Neuronal stem cell (in vitro differentiated cells): ENCODE measurements around the gene MANEAL.
A peak's percentile ranks its signal among the peaks of the same experiment; 100 is the strongest.

Source experiments
- DNase-seq: peaks from one replicate; pipeline ENCODE4 v3.0.0-alpha.2; 2013; ENCODE audit warnings: low spot score
- H2AFZ ChIP-seq: one replicate; pipeline ENCODE4 v1.6.1; 2013; ENCODE audit warnings: mild to moderate bottlenecking, low read length, inconsistent platforms
- H2AK5ac ChIP-seq: 2 replicates; pipeline ENCODE4 v1.6.1; 2013; ENCODE audit warnings: low read depth, mild to moderate bottlenecking, inconsistent platforms, low read length, moderate library complexity, mixed read lengths
- H2BK120ac ChIP-seq: 2 replicates; pipeline ENCODE4 v1.6.1; 2013; ENCODE audit warnings: low read depth, mild to moderate bottlenecking, inconsistent platforms, low read length, moderate library complexity, mixed read lengths
- H2BK12ac ChIP-seq: one replicate; pipeline ENCODE4 v1.6.1; 2013; ENCODE audit warnings: low read length, inconsistent platforms
- H2BK15ac ChIP-seq: 2 replicates; pipeline ENCODE4 v1.6.1; 2013; ENCODE audit warnings: mild to moderate bottlenecking, low read length, inconsistent platforms, mixed read lengths
- H2BK5ac ChIP-seq: one replicate; pipeline ENCODE4 v1.6.1; 2013; ENCODE audit warnings: inconsistent platforms, mild to moderate bottlenecking, low read length, moderate library complexity
- H3K14ac ChIP-seq: one replicate; pipeline ENCODE4 v1.6.1; 2013; ENCODE audit warnings: low read length, inconsistent platforms
- H3K18ac ChIP-seq: 2 replicates; pipeline ENCODE4 v1.6.1; 2013; ENCODE audit warnings: low read length, inconsistent platforms
- H3K23ac ChIP-seq: 2 replicates; pipeline ENCODE4 v1.6.1; 2013; ENCODE audit warnings: low read depth, mild to moderate bottlenecking, mixed read lengths, low read length, inconsistent platforms; ENCODE audit not compliant: poor library complexity
- H3K27ac ChIP-seq: replicated peaks from 3 replicates; pipeline ENCODE4 v1.5.1; 2013; ENCODE audit warnings: low read length, inconsistent platforms
- H3K27me3 ChIP-seq, 3 experiments: 2 replicates each; pipeline ENCODE4 v1.6.1; 2013; ENCODE audit warnings: low read length in 3 of 3, mild to moderate bottlenecking in 2 of 3, inconsistent platforms in 1 of 3, low read depth in 1 of 3, mixed read lengths in 1 of 3, moderate library complexity in 1 of 3; ENCODE audit not compliant: control insufficient read depth in 3 of 3, insufficient read depth in 3 of 3
- H3K36me3 ChIP-seq, 2 donors: replicated peaks in 1 of 2; 2 replicates each; pipeline ENCODE4 v1.6.1; 2013; ENCODE audit warnings: low read length in 2 of 2; ENCODE audit not compliant: control insufficient read depth in 2 of 2, insufficient read depth in 2 of 2
- H3K4ac ChIP-seq: 2 replicates; pipeline ENCODE4 v1.6.1; 2013; ENCODE audit warnings: inconsistent platforms, mild to moderate bottlenecking, low read length, moderate library complexity
- H3K4me1 ChIP-seq, 2 donors: 1 replicate in 1 of 2; 2 replicates in 1 of 2; pipeline ENCODE4 v1.6.1; 2013; ENCODE audit warnings: low read length in 2 of 2, low read depth in 1 of 2; ENCODE audit not compliant: control insufficient read depth in 2 of 2, insufficient read depth in 1 of 2
- H3K4me2 ChIP-seq: one replicate; pipeline ENCODE4 v1.6.1; 2013; ENCODE audit warnings: mild to moderate bottlenecking, low read length, inconsistent platforms; ENCODE audit not compliant: insufficient read depth, poor library complexity, severe bottlenecking
- H3K4me3 ChIP-seq, 2 donors: 2 replicates each; pipeline ENCODE4 v1.5.1; 2013; ENCODE audit warnings: low read length in 2 of 2, mild to moderate bottlenecking in 2 of 2, inconsistent platforms in 1 of 2, moderate library complexity in 1 of 2
- H3K79me1 ChIP-seq: one replicate; pipeline ENCODE4 v1.6.1; 2013; ENCODE audit warnings: low read depth, mild to moderate bottlenecking, inconsistent platforms, low read length, moderate library complexity
- H3K9ac ChIP-seq: one replicate; pipeline ENCODE4 v1.6.1; 2013; ENCODE audit warnings: mild to moderate bottlenecking, low read depth, low read length, inconsistent platforms; ENCODE audit not compliant: poor library complexity
- H3K9me3 ChIP-seq, 2 donors: replicated peaks in 1 of 2; 2 replicates each; pipeline versions ENCODE3 to v1.6.1; 2013; ENCODE audit warnings: low read length in 2 of 2, mild to moderate bottlenecking in 2 of 2, inconsistent platforms in 1 of 2, low read depth in 1 of 2, mixed read lengths in 1 of 2, moderate library complexity in 1 of 2; ENCODE audit not compliant: control insufficient read depth in 2 of 2, insufficient read depth in 1 of 2
- H4K8ac ChIP-seq: one replicate; pipeline ENCODE4 v1.6.1; 2013; ENCODE audit warnings: low read depth, mild to moderate bottlenecking, inconsistent platforms, low read length, moderate library complexity
- H4K91ac ChIP-seq: one replicate; pipeline ENCODE4 v1.6.1; 2013; ENCODE audit warnings: low read length, low read depth, mild to moderate bottlenecking, inconsistent platforms; ENCODE audit not compliant: poor library complexity
- WGBS, 2 donors: extraction: QIAGEN DNeasy Blood & Tissue Kit; methylation state at CpG; one replicate each; pipeline ENCODE4 v1.1.7; 2013; ENCODE audit warnings: missing lambda C conversion rate in 2 of 2, mixed read lengths in 1 of 2; ENCODE audit not compliant: insufficient read length in 2 of 2, insufficient replicate concordance in 1 of 2; ENCODE audit errors: extremely low coverage in 2 of 2; 5-methylcytosine and 5-hydroxymethylcytosine counted together

MANEAL gene

DNA sequence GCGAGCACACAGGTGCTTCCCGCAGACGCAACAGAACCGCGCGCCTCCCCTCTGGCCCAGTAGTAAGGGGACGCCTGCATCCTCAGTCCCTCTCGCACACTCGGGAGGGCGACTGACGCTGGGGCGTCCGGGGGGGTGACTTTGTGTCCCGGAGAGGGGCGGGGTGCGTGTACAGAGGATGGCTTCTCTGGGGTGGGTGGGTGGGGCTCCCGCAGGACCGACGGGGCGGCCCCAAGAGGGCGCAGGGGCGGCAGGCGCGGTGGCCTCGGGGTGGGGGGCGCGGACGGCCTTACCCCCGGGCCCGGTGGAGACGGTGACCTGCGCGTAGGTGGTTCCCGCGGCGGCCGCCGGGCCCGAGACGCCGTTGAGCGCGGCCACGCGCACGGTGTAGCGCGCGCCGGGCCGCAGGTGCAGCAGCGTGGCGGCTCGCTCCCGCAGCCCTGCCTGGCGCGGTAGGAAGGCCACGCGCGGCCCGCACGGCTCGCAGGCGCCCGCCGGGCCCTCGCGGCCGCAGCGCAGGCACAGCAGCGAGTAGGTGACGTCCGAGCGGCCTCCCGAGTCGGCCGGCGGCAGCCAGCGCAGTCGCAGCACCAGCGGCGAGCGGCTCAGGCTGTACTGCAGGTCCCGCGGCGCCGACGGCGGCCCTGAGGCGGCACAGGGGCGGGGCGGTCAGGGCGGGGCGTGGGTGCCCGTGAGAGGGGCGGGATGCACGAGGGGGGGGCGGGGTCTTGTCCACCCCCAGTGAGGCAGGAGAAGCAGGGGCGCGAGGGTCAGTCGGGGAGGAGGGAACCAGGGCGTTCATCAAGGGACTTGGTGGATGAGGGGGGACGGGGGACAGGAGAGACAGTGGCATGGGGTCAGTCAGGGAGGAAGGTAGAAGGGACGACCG, 40.8 kb upstream of the MANEAL start:
- peak overlapping the region; percentile 86 for H3K4me2 ChIP-seq
- no peak overlapping the region for H4K8ac ChIP-seq
- no peaks in the 10 kb centered on the region for H3K9me3 ChIP-seq
- peak overlapping the region; percentile 64 for H3K18ac ChIP-seq
- H3K9ac ChIP-seq, result peak overlapping the region; percentile 81
- H2AFZ ChIP-seq, result peak overlapping the region; percentile 86
- no peak overlapping the region for H2AK5ac ChIP-seq
- no peak overlapping the region for H2BK15ac ChIP-seq
- no peak for DNase-seq
- peak overlapping the region; percentile 40 to 89 for H3K4me3 ChIP-seq
- H3K27me3 ChIP-seq, result peaks cover 16 to 79% (median 61%) of the 10 kb centered on the region in 3 experiments
- no peaks in the 10 kb centered on the region for H3K36me3 ChIP-seq
- no peak overlapping the region for H2BK12ac ChIP-seq
- H3K23ac ChIP-seq, result peak overlapping the region; percentile 73
- H3K14ac ChIP-seq, result peak overlapping the region; percentile 38
- H2BK120ac ChIP-seq, result no peak overlapping the region
- no peak overlapping the region for H2BK5ac ChIP-seq
- no peak overlapping the region for H4K91ac ChIP-seq
- no CpG with 5 or more reads among the region's 105 CpGs for WGBS, 2 donors
- no peak overlapping the region for H3K4ac ChIP-seq
- peaks cover 0 to 2% of the 10 kb centered on the region in 2 donors for H3K4me1 ChIP-seq
- no peaks in the 10 kb centered on the region for H3K79me1 ChIP-seq
- no peak overlapping the region for H3K27ac ChIP-seq

GRCh38 chr1:37753473-37754321, 40.0 kb upstream of the MANEAL start:
- peak overlapping the region; percentile 41 for H2BK12ac ChIP-seq
- H2BK5ac ChIP-seq, result no peak overlapping the region
- peaks cover 0 to 2% of the 10 kb centered on the region in 2 donors for H3K4me1 ChIP-seq
- H2BK120ac ChIP-seq, result no peak overlapping the region
- no peaks in the 10 kb centered on the region for H3K36me3 ChIP-seq
- peak overlapping the region; percentile 37 for H2AK5ac ChIP-seq
- peak overlapping the region; percentile 38 for H3K14ac ChIP-seq
- peak overlapping the region; percentile 65 for H3K23ac ChIP-seq
- H2AFZ ChIP-seq, result peak overlapping the region; percentile 86
- no peak overlapping the region for H3K27ac ChIP-seq
- H3K4me2 ChIP-seq, result no peak overlapping the region
- H3K9me3 ChIP-seq, result no peaks in the 10 kb centered on the region
- peaks cover 16 to 87% (median 69%) of the 10 kb centered on the region in 3 experiments for H3K27me3 ChIP-seq
- H3K4me3 ChIP-seq, result peak overlapping the region in 1 of 2 donors; percentile 9
- H3K9ac ChIP-seq, result peak overlapping the region; percentile 70
- no peak overlapping the region for H2BK15ac ChIP-seq
- no CpG with 5 or more reads among the region's 52 CpGs for WGBS, 2 donors
- H3K18ac ChIP-seq, result peak overlapping the region; percentile 64
- no peaks in the 10 kb centered on the region for H3K79me1 ChIP-seq
- no peak overlapping the region for H3K4ac ChIP-seq
- no peak overlapping the region for H4K91ac ChIP-seq
- no peak for DNase-seq
- H4K8ac ChIP-seq, result peak overlapping the region; percentile 3

DNA sequence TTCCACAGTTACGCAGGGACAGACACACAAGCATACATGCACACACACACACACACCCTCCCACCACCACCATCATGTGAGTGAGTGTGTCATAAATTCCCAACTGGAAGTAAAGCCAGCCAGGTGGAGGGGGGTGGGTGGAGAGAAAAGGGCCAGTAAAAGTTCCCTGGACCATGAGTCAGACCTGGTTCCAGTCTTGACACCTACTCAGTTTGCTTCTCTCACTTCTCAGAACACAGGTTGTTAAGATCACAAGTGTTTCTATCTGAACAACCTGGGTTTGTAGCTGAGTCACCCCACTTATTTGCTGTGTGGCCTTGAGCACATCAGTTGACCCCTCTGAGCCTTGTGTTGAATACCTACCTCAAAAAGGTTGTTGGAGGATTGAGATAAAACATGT, 38.4 kb upstream of the MANEAL start:
- Histone ChIP-seq H3K9me3 (no peaks in the 10 kb centered on the region), H3K4ac (no peak overlapping the region), H2BK120ac (no peak overlapping the region), H3K79me1 (no peaks in the 10 kb centered on the region), H3K14ac (no peak overlapping the region), H2AFZ (no peak overlapping the region), H3K9ac (no peak overlapping the region), H2AK5ac (no peak overlapping the region), H4K91ac (no peak overlapping the region), H3K27ac (no peak overlapping the region), H3K36me3 (no peaks in the 10 kb centered on the region), H3K4me2 (no peak overlapping the region), H2BK12ac (no peak overlapping the region), H3K23ac (no peak overlapping the region), H4K8ac (no peak overlapping the region), H3K4me1 (peaks cover 0 to 2% of the 10 kb centered on the region in 2 donors), H3K27me3 (peaks cover 16 to 94% (median 77%) of the 10 kb centered on the region in 3 experiments), H3K18ac (no peak overlapping the region), H3K4me3 (no peak overlapping the region), H2BK5ac (no peak overlapping the region), H2BK15ac (no peak overlapping the region)
- WGBS, 2 donors, result no CpG with 5 or more reads among the region's 1 CpG
- DNase-seq, result no peak
